ENCODE measurements around the gene USP53.
"Not testable (repeated sequence)": the region's sequence is repeated elsewhere in the genome, so short reads cannot be mapped to it uniquely, and the experiment has no call there.

The USP53 gene

DNA sequence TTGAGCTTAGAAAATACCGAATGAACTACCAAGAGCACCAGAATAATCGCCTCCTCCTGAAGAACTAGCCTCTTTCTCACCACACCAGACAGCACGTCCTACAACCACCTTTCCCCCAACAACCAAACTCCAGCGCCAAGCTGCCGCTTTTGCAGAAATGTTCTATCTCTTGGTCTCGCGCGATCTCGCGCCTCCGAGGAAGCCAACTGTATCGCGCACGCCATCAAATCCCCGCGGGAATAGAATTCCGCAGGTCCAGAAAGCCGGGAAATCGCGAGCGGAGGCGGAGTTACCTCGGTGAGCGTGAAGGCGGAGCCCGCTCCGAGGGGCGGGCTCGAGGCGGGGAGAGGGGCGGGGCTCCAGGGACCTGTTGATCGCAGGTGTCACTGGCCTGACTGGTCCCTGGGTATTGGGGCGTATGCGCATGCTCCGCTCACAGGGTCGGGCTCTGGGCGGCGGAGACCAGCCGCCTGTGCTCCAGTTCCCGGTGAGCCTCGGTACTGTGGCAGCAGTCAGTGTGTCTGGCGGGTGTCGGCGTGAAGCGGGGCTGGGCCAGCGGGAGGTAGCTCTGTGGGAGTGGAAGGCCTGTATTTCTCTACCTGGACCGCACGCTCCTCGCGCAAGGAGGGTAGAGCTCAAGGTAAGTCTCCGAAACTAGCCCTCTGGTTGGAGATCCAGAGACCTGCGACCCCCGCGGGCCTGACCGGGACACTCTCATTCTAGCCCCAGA lies at the start of gene USP53:
TSS of gene USP53 (plus strand) at position 480 of the 730 bp plus-strand sequence. CDS start 27,047 bp downstream, outside the sequence.
- peak; percentile 97 for DNase-seq

DNA sequence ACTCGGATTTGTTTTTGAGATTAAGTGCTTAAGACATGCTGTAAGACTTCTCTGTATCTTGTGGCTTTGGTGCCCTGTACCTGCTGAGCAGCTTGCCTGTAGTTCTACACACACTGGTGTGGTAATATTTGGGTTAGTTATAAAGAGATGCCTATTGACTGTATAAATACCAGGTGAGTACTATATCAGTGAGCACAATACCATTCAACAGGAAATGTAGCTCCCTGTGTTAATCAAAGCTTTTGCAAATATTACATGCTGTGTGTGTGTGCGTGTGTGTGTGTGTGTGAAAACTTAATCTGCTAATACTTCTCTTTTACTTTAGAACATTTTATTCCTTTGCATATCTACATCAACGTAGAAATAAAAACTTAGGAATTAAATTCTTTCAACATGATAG lies 46.7 kb upstream of the USP53 start:
- DNase-seq, result no peak

- no peak for DNase-seq
Observed at GRCh38 chr4:119170195-119170594, 42.3 kb upstream of the USP53 start.

DNA sequence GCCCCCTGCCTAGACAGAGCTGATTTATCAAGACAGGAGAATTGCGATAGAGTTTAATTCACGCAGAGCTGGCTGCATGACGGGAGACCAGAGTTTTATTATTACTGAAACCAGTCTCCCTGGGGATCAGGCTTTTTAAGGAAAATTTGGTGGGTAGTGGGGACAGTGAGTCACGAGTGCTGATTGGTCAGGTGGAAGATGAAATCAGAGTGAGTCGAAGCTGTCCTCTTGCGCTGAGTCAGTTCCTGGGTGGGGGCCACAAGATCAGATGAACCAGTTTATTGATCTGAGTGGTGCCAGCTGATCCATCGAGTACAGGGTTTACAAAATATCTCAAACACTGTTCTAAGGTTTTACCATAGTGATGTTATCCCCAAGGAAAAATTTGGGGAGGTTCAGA lies 40.3 kb upstream of the USP53 start:
- DNase-seq, result no peak

DNA sequence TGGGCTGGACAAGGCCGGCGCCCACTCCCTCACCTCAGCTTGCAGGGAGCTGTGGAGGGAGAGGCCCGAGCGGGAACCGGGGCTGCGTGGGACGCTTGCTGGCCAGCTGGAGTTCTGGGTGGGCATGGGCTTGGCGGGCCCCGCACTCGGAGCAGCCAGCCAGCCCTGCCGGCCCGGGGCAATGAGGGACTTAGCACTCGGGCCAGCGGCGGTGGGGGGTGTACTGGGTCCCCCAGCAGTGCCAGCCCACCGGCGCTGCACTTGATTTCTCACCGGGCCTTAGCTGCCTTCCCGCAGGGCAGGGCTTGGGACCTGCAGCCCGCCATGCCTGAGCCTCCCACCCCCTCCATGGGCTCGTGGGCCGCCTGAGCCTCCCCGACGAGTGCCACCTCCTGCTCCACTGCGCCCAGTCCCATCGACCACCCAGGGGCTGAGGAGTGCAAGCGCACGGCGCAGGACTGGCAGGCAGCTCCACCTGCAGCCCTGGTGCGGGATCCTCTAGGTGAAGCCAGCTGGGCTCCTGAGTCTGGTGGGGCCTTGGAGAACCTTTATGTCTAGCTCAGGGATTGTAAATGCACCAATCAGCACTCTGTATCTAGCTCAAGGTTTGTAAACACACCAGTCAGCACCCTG lies 38.7 kb upstream of the USP53 start:
- DNase-seq, result not testable (repeated sequence)

- DNase-seq, result no peak
Observed at GRCh38 chr4:119179011-119179410, 33.5 kb upstream of the USP53 start.

DNA sequence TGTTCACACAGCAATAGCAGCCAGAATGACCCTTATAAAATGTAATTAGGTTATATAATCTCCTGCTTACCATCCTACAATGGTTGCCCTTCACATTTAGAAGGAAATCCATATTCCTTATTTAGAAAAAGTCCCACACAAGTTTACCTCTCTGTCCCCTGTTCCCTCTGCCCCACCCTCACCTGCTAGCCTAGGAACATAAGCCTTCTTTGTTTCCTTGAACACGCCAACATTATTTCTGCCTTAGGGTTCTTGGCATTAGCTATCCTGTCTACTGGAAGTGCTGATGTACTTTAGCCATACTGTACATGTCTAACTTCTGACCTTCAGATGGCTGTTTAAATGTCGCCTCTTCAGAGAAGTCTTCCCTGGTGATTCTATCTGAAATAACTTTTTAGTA lies 28.4 kb upstream of the USP53 start:
- DNase-seq, result no peak

- no peak for DNase-seq
Observed at GRCh38 chr4:119189638-119190037, 22.9 kb upstream of the USP53 start.

GRCh38 chr4:119190354-119190753 lies 22.2 kb upstream of the USP53 start:
- no peak for DNase-seq

- DNase-seq, result no peak
Observed at GRCh38 chr4:119191505-119191904, 21.0 kb upstream of the USP53 start.

DNA sequence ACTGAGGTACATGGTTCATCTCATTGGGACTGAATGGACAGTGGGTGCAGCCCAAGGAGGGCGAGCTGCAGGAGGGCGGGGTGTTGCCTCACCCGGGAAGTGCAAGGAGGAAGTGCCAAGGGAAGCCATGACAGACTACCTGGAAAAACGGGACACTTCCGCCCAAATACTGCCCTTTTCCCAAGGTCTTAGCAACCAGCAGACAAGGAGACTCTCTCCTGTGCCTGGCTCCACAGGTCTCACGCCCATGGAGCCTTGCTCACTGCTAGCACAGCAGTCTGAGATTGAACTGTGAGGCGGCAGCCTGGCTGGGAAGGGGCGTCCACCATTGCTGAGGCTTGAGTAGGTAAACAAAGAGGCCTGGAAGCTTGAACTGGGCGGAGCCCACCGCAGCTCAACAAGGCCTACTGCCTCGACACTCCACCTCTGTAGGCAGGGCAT lies 14.7 kb upstream of the USP53 start:
- no peak for DNase-seq

DNA sequence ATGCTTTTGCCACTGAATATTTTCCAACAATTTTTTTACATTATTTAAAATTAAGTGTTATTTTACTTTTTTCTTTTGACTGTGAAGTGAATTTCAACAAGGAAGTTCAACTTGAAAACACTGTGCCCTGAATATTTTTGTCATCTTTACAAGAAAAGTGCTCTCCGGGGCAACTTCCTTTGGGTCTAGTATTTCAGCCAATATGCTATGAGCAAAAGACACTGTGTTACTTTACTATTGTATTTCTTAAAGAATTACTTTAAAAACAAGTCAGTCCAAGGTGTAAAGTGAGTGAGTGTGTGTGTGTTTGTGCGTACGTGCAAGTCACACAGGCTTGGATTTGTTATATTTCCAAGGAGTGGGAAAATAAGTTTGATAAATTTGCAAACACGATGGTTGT lies 7.6 kb upstream of the USP53 start:
- no peak for DNase-seq

DNA sequence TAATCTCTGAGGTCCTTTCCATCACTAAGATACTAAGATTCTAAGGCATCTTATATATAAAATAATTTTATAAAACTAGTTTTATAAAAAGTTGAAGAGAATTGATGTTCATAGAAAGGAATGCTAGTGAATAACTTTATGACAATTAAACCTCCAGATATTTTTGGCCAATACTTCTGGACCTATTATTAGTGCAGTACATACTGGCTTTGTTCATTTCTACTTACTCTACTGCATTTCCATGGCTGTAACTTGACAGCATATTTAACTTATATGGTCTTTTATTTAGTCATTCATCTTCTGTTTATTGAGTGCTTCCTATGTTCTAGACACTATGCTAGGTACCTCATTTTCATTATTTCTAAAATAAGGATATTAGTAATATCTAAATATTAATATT lies 6.8 kb upstream of the USP53 start:
- DNase-seq, result no peak

DNA sequence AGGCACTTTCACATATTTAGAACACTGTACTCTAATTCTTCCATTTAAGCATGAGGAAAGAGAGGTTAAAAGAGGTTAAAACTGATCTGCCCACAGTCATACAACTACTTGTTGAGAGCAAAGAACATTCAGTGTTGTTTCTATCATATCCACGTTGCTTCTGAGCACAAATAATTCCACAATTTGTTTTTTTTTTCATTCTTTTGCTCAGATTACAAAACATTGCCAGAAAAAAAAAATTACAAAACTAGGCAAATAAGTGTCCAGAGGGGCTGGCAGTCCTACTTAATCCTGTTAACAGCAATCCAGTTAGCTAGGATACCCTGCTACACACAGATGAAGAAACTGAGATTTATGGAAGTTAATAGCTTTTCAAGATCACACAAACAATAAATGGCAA lies 6.3 kb upstream of the USP53 start:
- no peak for DNase-seq

- DNase-seq, result no peak
Observed at GRCh38 chr4:119207051-119207450, 5.5 kb upstream of the USP53 start.

DNA sequence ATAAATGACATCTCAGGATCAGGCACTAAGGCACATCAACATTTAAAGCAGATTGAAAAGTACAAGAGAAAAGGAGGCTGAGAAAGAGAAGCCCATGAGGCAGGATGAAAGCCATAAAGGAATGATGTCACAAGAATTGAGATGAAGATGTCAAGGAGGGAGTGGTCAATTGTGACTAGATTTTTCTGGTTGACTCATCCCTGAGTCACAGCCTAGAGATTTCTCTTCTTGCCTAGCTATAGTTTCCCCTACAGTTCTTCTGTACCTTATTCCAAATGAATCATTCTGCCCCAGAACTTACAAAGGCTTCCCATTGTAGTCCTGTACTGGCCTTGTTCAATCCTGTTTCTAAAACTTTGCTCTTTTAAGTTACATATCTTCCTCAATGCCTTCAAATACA lies 3.4 kb upstream of the USP53 start:
- peak; percentile 60 for DNase-seq

DNA sequence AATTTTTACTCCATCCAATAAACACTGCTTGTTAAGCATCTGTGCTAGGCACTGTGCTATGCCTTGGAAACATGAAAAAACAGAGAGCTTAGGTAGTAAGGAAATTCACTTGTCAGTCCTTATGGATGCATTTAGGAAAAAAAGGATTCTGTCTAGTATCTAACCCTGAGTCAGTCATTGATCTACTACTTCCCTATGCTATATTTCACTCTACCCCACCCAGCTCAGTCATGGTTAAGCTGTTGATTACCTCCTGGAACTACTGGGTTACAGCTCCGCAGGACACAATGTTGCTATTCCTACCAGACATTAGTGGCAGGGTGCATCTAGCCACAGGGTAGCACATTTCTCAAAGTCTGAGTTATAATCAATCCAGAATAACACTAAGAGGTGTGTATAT lies 2.9 kb upstream of the USP53 start:
- DNase-seq, result no peak

GRCh38 chr4:119210775-119211174 lies 1.7 kb upstream of the USP53 start:
- DNase-seq, result no peak

DNA sequence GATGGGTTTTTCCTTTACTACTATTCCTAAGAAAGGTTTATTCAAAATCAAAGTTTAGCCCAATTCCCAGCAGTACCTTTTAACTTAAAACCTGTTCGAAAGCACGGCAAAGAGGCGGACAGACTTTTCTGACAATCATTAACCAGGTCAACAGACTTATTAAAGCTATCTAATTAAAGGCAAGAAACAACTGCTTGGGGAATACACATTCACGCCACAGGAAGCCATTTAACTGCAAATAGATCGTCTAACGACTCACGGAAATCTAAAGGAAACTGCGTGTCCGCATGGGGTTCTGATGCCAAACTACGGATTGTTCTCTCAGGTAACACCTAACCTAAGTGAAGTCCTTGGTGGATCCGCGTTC lies 663 bp upstream of the USP53 start:
- no peak for DNase-seq

GRCh38 chr4:119212964-119213606 lies 572 bp downstream of the USP53 start:
- peak; percentile 32 for DNase-seq

- DNase-seq, result no peak
Observed at GRCh38 chr4:119218093-119218492, 5.6 kb downstream of the USP53 start.

DNA sequence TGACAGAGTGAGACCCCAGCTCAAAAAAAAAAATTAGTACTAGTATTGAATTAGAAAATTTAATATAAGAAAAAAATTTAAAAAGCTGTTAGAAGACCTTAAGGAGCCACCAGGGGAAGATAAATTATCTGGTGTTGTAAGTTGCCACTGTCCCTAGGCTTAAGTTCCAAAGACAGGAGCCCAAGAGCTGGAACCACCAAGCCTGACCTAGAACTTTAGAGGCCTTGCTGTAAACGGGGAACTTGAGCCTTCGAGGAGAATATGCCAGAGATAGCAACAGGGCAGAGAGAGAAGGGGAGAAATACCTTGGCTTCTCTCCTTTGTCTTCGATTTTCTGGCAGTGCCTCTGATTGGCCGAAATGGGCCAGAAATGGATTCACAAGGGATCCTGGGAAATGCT lies 8.9 kb downstream of the USP53 start:
- DNase-seq, result no peak

- DNase-seq, result no peak
Observed at GRCh38 chr4:119227690-119228089, 15.2 kb downstream of the USP53 start.

DNA sequence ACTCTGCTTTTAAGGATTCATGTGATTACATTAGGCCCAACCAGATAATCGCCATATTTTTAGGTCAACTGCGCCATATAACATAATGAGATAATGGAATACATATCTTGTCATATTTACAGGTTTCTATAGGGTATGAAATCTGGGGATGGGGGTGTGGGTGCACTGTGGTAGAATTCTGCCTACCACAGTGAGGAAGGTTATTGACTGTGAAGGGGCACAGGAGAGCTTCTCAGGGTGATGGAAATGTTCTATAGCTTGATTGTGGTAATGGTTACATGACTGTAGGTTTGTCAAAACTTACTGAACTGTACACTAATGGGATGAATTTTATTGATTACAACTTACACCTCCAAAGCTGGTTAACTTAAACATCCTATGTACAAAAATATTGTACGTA lies 15.9 kb downstream of the USP53 start:
- DNase-seq, result no peak

Measured in activated T-cell treated with anti-CD3 and anti-CD28 coated beads for 4 hours (primary cell).